Endodermal cell (in vitro differentiated cells): ENCODE measurements around the gene BPIFB6. TPM values are rescaled to one million over a fixed set of nuclear protein-coding genes. Genes with fewer than 3 reads are reported as not detected.

Experiments
- DNase-seq: peaks from one replicate; pipeline ENCODE4 v3.0.0-alpha.2; 2017
- H3K27ac ChIP-seq: 2 replicates; pipeline ENCODE4 v1.5.1; 2013; ENCODE audit warnings: mild to moderate bottlenecking, low read depth, low read length, moderate library complexity
- H3K27me3 ChIP-seq: 2 replicates; pipeline ENCODE4 v1.6.1; 2013; ENCODE audit warnings: mild to moderate bottlenecking, low read length, moderate library complexity; ENCODE audit not compliant: insufficient read depth, control insufficient read depth, poor library complexity, severe bottlenecking
- H3K36me3 ChIP-seq: 2 replicates; pipeline ENCODE4 v1.7.0; 2013; ENCODE audit warnings: mild to moderate bottlenecking, low read length, moderate library complexity; ENCODE audit not compliant: control insufficient read depth, insufficient read depth
- H3K4me1 ChIP-seq: one replicate; pipeline ENCODE4 v1.7.0; 2013; ENCODE audit warnings: low read length; ENCODE audit not compliant: control insufficient read depth, insufficient read depth
- H3K4me3 ChIP-seq: 2 replicates; pipeline ENCODE4 v1.5.1; 2013; ENCODE audit warnings: mild to moderate bottlenecking, low read length, moderate library complexity
- H3K9ac ChIP-seq: 2 replicates; pipeline ENCODE4 v1.6.1; 2013; ENCODE audit warnings: mild to moderate bottlenecking, low read length, moderate library complexity; ENCODE audit not compliant: poor library complexity, severe bottlenecking; ENCODE audit errors: extremely low read depth
- H3K9me3 ChIP-seq: 2 replicates; pipeline ENCODE4 v1.6.1; 2013; ENCODE audit warnings: mild to moderate bottlenecking, low read length, moderate library complexity; ENCODE audit not compliant: control insufficient read depth
- H3K27ac Mint-ChIP-seq: 2 replicates; pipeline ENCODE4 v1.8.0; 2020; ENCODE audit warnings: mixed read lengths
- H3K27me3 Mint-ChIP-seq: 2 replicates; pipeline ENCODE4 v1.8.0; 2021; ENCODE audit warnings: mild to moderate bottlenecking, mixed read lengths; ENCODE audit not compliant: insufficient read depth
- H3K36me3 Mint-ChIP-seq: 2 replicates; pipeline ENCODE4 v1.8.0; 2020; ENCODE audit warnings: low read depth, mixed read lengths
- H3K4me1 Mint-ChIP-seq: 2 replicates; pipeline ENCODE4 v1.8.0; 2020; ENCODE audit warnings: mixed read lengths
- H3K4me3 Mint-ChIP-seq: 2 replicates; pipeline ENCODE4 v1.8.0; 2020; ENCODE audit warnings: mild to moderate bottlenecking, moderate library complexity, mixed read lengths
- H3K9me3 Mint-ChIP-seq: 2 replicates; pipeline ENCODE4 v1.8.0; 2020; ENCODE audit warnings: mild to moderate bottlenecking, mixed read lengths
- WGBS, 2 experiments: methylation state at CpG; one replicate each; pipeline versions ENCODE4 v1.1.5 to v1.1.7; 2013; ENCODE audit warnings: missing lambda C conversion rate in 2 of 2, mixed read lengths in 1 of 2; ENCODE audit not compliant: insufficient coverage in 1 of 2, insufficient read length in 1 of 2; 5-methylcytosine and 5-hydroxymethylcytosine counted together
- total RNA-seq, 2 donors: library from RNA; stranded (reverse); fragmentation: NEBNext Ultra II Directional in 1 of 2; extraction: Animal tissue kit (Norgen Biotek cat#: 25700) in 1 of 2; gene quantifications; 2 replicates in 1 of 2; 3 replicates in 1 of 2; pipeline ENCODE4 v1.2.1, GENCODE V29; 2021
- TF ChIP-seq, protein P1 (sequence below): fragments of 200-600 bp; sonication (generic); conservative IDR thresholded peaks from 2 replicates; pipeline ENCODE4 v1.5.0; 2021; ENCODE audit warnings: antibody characterized with exemption, mild to moderate bottlenecking

The BPIFB6 gene
- total RNA-seq, 2 donors from 2014 or later: not detected

DNA sequence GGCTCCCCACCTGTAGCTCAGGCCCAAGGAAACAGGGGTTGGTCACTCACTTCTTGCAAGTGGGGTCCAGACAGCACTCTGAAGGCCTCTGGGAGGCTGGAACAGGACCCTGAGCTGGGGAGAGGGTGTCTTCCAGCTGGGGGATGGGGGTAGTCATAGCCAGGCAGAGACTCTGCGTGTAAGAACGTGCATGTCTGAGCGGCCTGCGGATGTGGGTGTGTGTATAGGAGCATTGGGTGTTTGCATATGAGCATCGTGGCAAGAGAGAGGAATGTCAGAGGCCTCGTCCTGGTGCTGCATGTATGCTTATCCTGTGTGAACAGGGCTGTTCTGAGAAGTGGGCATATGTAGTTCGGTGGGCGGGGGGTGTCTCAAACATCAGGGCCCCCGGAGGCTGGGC lies 34.3 kb downstream of the BPIFB6 start:
- WGBS, 2 experiments: 91 to 94% methylated on average over 6 to 9 of the region's 9 CpGs
- Mint-ChIP-seq H3K4me3 (no peak overlapping the region), H3K9me3 (no peaks in the 10 kb centered on the region), H3K4me1 (peaks cover 2% of the 10 kb centered on the region), H3K36me3 (no peaks in the 10 kb centered on the region), H3K27me3 (no peaks in the 10 kb centered on the region), H3K27ac (no peak overlapping the region)
- Histone ChIP-seq H3K9ac (no peak overlapping the region), H3K4me1 (no peaks in the 10 kb centered on the region), H3K36me3 (no peaks in the 10 kb centered on the region), H3K27me3 (no peaks in the 10 kb centered on the region), H3K9me3 (no peaks in the 10 kb centered on the region), H3K4me3 (no peak overlapping the region), H3K27ac (no peak overlapping the region)
- no peak for DNase-seq
- TF ChIP-seq, protein P1, sequence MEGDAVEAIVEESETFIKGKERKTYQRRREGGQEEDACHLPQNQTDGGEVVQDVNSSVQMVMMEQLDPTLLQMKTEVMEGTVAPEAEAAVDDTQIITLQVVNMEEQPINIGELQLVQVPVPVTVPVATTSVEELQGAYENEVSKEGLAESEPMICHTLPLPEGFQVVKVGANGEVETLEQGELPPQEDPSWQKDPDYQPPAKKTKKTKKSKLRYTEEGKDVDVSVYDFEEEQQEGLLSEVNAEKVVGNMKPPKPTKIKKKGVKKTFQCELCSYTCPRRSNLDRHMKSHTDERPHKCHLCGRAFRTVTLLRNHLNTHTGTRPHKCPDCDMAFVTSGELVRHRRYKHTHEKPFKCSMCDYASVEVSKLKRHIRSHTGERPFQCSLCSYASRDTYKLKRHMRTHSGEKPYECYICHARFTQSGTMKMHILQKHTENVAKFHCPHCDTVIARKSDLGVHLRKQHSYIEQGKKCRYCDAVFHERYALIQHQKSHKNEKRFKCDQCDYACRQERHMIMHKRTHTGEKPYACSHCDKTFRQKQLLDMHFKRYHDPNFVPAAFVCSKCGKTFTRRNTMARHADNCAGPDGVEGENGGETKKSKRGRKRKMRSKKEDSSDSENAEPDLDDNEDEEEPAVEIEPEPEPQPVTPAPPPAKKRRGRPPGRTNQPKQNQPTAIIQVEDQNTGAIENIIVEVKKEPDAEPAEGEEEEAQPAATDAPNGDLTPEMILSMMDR: no peak

DNA sequence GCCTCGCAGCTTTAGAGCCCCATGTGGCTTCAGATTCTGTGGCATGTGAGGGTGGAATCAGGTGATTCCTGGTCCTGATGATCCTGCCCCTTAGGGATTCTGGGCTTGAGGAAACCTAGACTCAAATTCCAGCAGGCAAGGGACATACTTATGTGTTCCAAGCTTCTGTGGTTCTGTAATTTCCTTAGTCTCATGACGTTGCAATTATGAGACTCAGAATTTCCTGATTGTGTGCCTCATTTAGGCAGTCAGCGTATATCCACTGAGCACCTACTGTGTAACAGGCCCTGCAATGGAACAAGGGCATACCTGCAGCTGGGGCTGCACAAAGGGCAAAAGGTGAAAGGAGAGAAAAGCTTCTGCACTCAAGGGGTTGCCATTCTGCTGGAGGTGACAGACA lies 36.4 kb downstream of the BPIFB6 start:
- 91 to 94% methylated on average over 3 of the region's 3 CpGs for whole genome bisulfite sequencing, 2 experiments
- Histone ChIP-seq H3K4me1 (no peaks in the 10 kb centered on the region), H3K4me3 (no peak overlapping the region), H3K27me3 (no peaks in the 10 kb centered on the region), H3K27ac (no peak overlapping the region), H3K36me3 (no peaks in the 10 kb centered on the region), H3K9me3 (no peaks in the 10 kb centered on the region), H3K9ac (no peak overlapping the region)
- Mint-ChIP-seq H3K27ac (no peak overlapping the region), H3K4me3 (no peak overlapping the region), H3K4me1 (peaks cover 2% of the 10 kb centered on the region), H3K36me3 (no peaks in the 10 kb centered on the region), H3K27me3 (no peaks in the 10 kb centered on the region), H3K9me3 (no peaks in the 10 kb centered on the region)
- TF ChIP-seq, protein P1: no peak
- no peak for DNase-seq

DNA sequence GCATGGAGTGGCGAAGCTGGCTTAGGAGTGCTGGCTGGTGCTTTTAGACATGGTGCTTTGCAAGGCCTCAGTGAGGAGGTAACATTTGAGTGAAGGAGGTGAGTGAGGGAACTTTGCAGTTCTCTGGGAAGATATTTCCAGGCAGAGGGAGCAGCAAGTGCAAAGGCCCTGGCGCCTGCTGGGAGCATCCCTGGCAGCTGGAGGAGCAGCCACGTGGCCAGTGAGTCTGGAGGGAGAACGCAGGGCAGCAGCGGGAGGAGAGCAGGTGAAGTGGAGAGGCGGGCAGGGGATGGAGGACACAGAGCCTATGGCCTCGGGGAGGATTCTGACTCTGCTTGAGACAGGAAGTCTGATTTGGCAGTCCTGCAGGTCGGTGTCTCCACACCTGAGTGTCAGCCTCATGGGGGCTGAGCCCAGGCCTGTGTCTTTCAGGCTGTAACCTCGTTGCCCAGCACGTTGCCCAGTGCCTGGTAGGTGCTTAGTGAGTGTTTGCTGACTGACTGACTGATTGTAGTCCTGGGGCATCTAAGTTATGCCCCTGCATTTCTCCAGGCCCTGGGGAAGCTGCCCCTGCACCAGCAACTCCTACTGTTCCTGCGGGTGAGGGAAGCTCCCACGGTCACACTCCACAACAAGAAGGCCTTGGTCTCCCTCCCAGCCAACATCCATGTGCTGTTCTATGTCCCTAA lies 36.9 kb downstream of the BPIFB6 start:
- Mint-ChIP-seq H3K4me3 (no peak overlapping the region), H3K27ac (no peak overlapping the region), H3K4me1 (peaks cover 2% of the 10 kb centered on the region), H3K9me3 (no peaks in the 10 kb centered on the region), H3K36me3 (no peaks in the 10 kb centered on the region), H3K27me3 (no peaks in the 10 kb centered on the region)
- no peak overlapping the region for H3K27ac ChIP-seq
- no peak overlapping the region for H3K9ac ChIP-seq
- no peaks in the 10 kb centered on the region for H3K36me3 ChIP-seq
- 86 to 91% methylated on average over 7 to 12 of the region's 12 CpGs for WGBS, 2 experiments
- DNase-seq: no peak
- TF ChIP-seq, protein P1: no peak
- H3K27me3 ChIP-seq: no peaks in the 10 kb centered on the region
- H3K4me1 ChIP-seq: no peaks in the 10 kb centered on the region
- no peaks in the 10 kb centered on the region for H3K9me3 ChIP-seq
- H3K4me3 ChIP-seq: no peak overlapping the region
